ENCODE results near the gene CDCA7L. TPM values are rescaled to one million over a fixed set of nuclear protein-coding genes. Genes with fewer than 3 reads are reported as not detected.

CDCA7L gene
- polyA plus RNA-seq, 1 of the 3 experiments (the other 2 are of a cell fraction): 18.4 TPM

DNA sequence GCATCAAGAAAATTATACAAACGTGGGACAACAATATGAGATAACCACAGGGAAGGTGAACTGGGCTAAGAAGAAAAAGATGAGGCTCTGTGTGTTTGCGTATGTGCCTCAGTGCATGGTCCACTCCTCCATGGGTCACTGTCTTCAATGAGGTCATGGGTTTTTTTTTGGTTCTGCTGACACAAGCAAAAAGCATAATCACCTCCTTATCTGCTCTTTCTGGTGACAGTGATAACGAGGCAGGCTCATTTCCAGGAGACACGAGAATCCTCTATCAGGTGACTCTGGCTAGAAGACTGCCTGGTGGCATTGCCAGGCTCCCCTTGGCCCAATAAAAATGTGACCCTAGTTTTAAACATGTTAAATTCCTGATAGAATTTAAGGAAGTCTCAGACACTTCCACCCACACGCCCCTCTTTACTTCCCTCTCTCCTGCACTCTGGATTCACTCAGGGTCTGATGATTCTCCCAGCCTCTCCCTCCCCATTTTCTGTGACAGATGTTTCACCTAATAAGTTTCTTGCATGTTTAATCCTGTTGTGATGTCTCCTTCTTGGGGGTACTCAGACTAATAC lies 35.3 kb upstream of the CDCA7L start (continued):
- TF ChIP-seq, protein P1, sequence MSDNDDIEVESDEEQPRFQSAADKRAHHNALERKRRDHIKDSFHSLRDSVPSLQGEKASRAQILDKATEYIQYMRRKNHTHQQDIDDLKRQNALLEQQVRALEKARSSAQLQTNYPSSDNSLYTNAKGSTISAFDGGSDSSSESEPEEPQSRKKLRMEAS (IDR thresholded peaks at IDR 0.05; ENCODE audit: low read depth): no peak
- TF ChIP-seq SIN3A (IDR thresholded peaks at IDR 0.05; ENCODE audit: borderline replicate concordance, low read depth, low read length) (no peak), EZH2phosphoT487 (IDR thresholded peaks at IDR 0.05; ENCODE audit: borderline replicate concordance, low read depth) (no peak), RFX5 (IDR thresholded peaks at IDR 0.05; ENCODE audit: low read length) (no peak), GATA2 (CRISPR knock-in tag; IDR thresholded peaks at IDR 0.05) (no peak)
- TF ChIP-seq, protein P2, sequence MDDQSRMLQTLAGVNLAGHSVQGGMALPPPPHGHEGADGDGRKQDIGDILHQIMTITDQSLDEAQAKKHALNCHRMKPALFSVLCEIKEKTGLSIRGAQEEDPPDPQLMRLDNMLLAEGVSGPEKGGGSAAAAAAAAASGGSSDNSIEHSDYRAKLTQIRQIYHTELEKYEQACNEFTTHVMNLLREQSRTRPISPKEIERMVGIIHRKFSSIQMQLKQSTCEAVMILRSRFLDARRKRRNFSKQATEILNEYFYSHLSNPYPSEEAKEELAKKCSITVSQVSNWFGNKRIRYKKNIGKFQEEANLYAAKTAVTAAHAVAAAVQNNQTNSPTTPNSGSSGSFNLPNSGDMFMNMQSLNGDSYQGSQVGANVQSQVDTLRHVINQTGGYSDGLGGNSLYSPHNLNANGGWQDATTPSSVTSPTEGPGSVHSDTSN (IDR thresholded peaks at IDR 0.05): no peak
- TF ChIP-seq, protein P3, sequence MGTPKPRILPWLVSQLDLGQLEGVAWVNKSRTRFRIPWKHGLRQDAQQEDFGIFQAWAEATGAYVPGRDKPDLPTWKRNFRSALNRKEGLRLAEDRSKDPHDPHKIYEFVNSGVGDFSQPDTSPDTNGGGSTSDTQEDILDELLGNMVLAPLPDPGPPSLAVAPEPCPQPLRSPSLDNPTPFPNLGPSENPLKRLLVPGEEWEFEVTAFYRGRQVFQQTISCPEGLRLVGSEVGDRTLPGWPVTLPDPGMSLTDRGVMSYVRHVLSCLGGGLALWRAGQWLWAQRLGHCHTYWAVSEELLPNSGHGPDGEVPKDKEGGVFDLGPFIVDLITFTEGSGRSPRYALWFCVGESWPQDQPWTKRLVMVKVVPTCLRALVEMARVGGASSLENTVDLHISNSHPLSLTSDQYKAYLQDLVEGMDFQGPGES (IDR thresholded peaks at IDR 0.05; ENCODE audit: low read depth, low read length): no peak
- TF ChIP-seq, protein P4, sequence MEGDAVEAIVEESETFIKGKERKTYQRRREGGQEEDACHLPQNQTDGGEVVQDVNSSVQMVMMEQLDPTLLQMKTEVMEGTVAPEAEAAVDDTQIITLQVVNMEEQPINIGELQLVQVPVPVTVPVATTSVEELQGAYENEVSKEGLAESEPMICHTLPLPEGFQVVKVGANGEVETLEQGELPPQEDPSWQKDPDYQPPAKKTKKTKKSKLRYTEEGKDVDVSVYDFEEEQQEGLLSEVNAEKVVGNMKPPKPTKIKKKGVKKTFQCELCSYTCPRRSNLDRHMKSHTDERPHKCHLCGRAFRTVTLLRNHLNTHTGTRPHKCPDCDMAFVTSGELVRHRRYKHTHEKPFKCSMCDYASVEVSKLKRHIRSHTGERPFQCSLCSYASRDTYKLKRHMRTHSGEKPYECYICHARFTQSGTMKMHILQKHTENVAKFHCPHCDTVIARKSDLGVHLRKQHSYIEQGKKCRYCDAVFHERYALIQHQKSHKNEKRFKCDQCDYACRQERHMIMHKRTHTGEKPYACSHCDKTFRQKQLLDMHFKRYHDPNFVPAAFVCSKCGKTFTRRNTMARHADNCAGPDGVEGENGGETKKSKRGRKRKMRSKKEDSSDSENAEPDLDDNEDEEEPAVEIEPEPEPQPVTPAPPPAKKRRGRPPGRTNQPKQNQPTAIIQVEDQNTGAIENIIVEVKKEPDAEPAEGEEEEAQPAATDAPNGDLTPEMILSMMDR (IDR thresholded peaks at IDR 0.05): no peak

DNA sequence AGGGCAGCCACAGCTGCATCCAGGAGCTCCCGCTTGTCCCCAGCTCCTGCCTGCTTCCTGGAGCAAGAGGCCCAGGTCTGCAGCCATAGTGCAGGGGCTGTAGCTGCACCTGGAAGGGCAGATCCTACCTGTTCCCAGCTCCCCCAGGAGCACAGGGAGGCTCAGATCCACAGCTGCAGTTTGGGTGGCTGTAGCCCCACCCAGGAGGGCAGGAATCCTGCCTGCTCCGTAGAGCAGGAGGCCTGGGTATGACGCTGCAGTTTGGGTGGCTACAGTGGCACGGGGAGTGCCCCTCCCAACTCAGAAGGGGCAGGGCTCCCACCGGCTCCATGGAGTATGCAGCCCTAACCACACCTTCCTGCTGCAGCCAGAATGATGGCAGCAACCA lies 26.7 kb upstream of the CDCA7L start:
- Histone ChIP-seq H3K9ac (no peak overlapping the region), H3K36me3 (replicated peaks in 1 of 2; ENCODE audit: control insufficient read depth in 1 of 2, insufficient read depth in 2 of 2, low read length in 1 of 2) (no peaks in the 10 kb centered on the region), H3K4me2 (no peak overlapping the region), H3K27me3 (ENCODE audit: insufficient read depth) (peaks cover 12% of the 10 kb centered on the region; the same call in 1 of the 2 replicates), H3K4me1 (ENCODE audit: control insufficient read depth in 1 of 2, insufficient read depth in 2 of 2, low read depth in 1 of 2, low read length in 1 of 2) (no peaks in the 10 kb centered on the region), H3K4me3 (ENCODE audit: low read depth in 2 of 2, low read length in 1 of 2) (no peak overlapping the region), H3K9me2 (no peaks in the 10 kb centered on the region), H2AFZ (ENCODE audit: low read depth) (no peak overlapping the region), H3K27ac (ENCODE audit: low read depth in 2 of 2, low read length in 1 of 2) (no peak overlapping the region), H3F3A (replicated peaks; ENCODE audit: insufficient read depth) (no peaks in the 10 kb centered on the region), H4K20me1 (ENCODE audit: insufficient read depth) (no peaks in the 10 kb centered on the region), H3K9me3 (no peaks in the 10 kb centered on the region), H3K79me2 (ENCODE audit: insufficient read depth) (no peaks in the 10 kb centered on the region)
- TF ChIP-seq, protein P5, sequence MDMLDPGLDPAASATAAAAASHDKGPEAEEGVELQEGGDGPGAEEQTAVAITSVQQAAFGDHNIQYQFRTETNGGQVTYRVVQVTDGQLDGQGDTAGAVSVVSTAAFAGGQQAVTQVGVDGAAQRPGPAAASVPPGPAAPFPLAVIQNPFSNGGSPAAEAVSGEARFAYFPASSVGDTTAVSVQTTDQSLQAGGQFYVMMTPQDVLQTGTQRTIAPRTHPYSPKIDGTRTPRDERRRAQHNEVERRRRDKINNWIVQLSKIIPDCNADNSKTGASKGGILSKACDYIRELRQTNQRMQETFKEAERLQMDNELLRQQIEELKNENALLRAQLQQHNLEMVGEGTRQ (IDR thresholded peaks at IDR 0.05; ENCODE audit: borderline replicate concordance, low read depth, low read length): no peak
- no peak for TF ChIP-seq YY1 (IDR thresholded peaks at IDR 0.05; ENCODE audit: low read depth)
- TF ChIP-seq, protein P6, sequence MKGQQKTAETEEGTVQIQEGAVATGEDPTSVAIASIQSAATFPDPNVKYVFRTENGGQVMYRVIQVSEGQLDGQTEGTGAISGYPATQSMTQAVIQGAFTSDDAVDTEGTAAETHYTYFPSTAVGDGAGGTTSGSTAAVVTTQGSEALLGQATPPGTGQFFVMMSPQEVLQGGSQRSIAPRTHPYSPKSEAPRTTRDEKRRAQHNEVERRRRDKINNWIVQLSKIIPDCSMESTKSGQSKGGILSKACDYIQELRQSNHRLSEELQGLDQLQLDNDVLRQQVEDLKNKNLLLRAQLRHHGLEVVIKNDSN (IDR thresholded peaks at IDR 0.05; ENCODE audit: borderline replicate concordance, low read depth): no peak
- TF ChIP-seq SIN3A (IDR thresholded peaks at IDR 0.05; ENCODE audit: borderline replicate concordance, low read depth, low read length): no peak
- TF ChIP-seq EP300 (IDR thresholded peaks at IDR 0.05; ENCODE audit: borderline replicate concordance in 1 of 2, low read depth in 1 of 2, low read length in 1 of 2): no peak
- TF ChIP-seq JUND (IDR thresholded peaks at IDR 0.05): no peak
- TF ChIP-seq MEF2A (IDR thresholded peaks at IDR 0.05; ENCODE audit: borderline replicate concordance, low read depth): no peak
- TF ChIP-seq, protein P1 (IDR thresholded peaks at IDR 0.05; ENCODE audit: low read depth): no peak
- no peak for TF ChIP-seq ELF1 (IDR thresholded peaks at IDR 0.05)
- 7% methylated on average over 4 of the region's 5 CpGs for WGBS (ENCODE audit: low lambda C conversion rate)
- no peak for DNase-seq
- CTCF ChIA-PET: no interaction called here
- POLR2A ChIA-PET: no interaction called here
